ENCODE data around the gene OR10V1. TPM values are rescaled to one million over a fixed set of nuclear protein-coding genes. Genes with fewer than 3 reads are reported as not detected.

The OR10V1 gene
- total RNA-seq, 4 donors from 2014 or later, result not detected

GRCh38 chr11:59746111-59746510 lies 32.5 kb upstream of the OR10V1 start:
- TF ChIP-seq EP300 (IDR thresholded peaks at IDR 0.05; ENCODE audit: low read depth), result no peak
- no peak for TF ChIP-seq CTCF (IDR thresholded peaks at IDR 0.05)
- no peak for TF ChIP-seq POLR2AphosphoS5 (IDR thresholded peaks at IDR 0.05)
- TF ChIP-seq POLR2A (IDR thresholded peaks at IDR 0.05), result no peak
- 80% methylated on average over 1 to 2 of the region's 2 CpGs for WGBS, 2 donors (ENCODE audit: low coverage in 1 of 2)
- no peaks in the 10 kb centered on the region for H3K9me3 ChIP-seq
- no peaks in the 10 kb centered on the region for H3K36me3 ChIP-seq
- intact Hi-C loops (cut with DNase I; ENCODE audit: low total_unique reads), result no loop called here
- no peak for DNase-seq
- H3K4me3 ChIP-seq, result no peak overlapping the region
- H3K27ac ChIP-seq, result no peak overlapping the region
- no peaks in the 10 kb centered on the region for H3K27me3 ChIP-seq
- in situ Hi-C loops (cut with MboI; ENCODE audit: low pct_ligation_motif_present in 1 of 4, low pct_unique_long_range_greater_than_20kb in 1 of 4, low sequenced_read_pairs in 3 of 4), result no loop called here
- no peaks in the 10 kb centered on the region for H3K4me1 ChIP-seq

- H3K27me3 ChIP-seq, result no peaks in the 10 kb centered on the region
- H3K4me1 ChIP-seq, result no peaks in the 10 kb centered on the region
- intact Hi-C loops (cut with DNase I; ENCODE audit: low total_unique reads) (no loop called here), in situ Hi-C loops (cut with MboI; ENCODE audit: low pct_ligation_motif_present in 1 of 4, low pct_unique_long_range_greater_than_20kb in 1 of 4, low sequenced_read_pairs in 3 of 4) (no loop called here)
- no peak for TF ChIP-seq POLR2A (IDR thresholded peaks at IDR 0.05)
- TF ChIP-seq CTCF (IDR thresholded peaks at IDR 0.05), result no peak
- TF ChIP-seq POLR2AphosphoS5 (IDR thresholded peaks at IDR 0.05), result no peak
- no peak for TF ChIP-seq EP300 (IDR thresholded peaks at IDR 0.05; ENCODE audit: low read depth)
- WGBS, 2 donors (ENCODE audit: low coverage in 1 of 2), result 72 to 81% methylated on average over 2 of the region's 2 CpGs
- H3K9me3 ChIP-seq, result no peaks in the 10 kb centered on the region
- H3K4me3 ChIP-seq, result no peak overlapping the region
- no peaks in the 10 kb centered on the region for H3K36me3 ChIP-seq
- no peak for DNase-seq
- H3K27ac ChIP-seq, result no peak overlapping the region
These were observed 17.4 kb upstream of the OR10V1 start for GRCh38 chr11:59730896-59731565.

GRCh38 chr11:59729834-59730233 lies 16.2 kb upstream of the OR10V1 start:
- Histone ChIP-seq H3K36me3 (no peaks in the 10 kb centered on the region), H3K27me3 (no peaks in the 10 kb centered on the region), H3K4me1 (no peaks in the 10 kb centered on the region), H3K27ac (no peak overlapping the region), H3K9me3 (no peaks in the 10 kb centered on the region), H3K4me3 (no peak overlapping the region)
- in situ Hi-C loops (cut with MboI; ENCODE audit: low pct_ligation_motif_present in 1 of 4, low pct_unique_long_range_greater_than_20kb in 1 of 4, low sequenced_read_pairs in 3 of 4) (no loop called here), intact Hi-C loops (cut with DNase I; ENCODE audit: low total_unique reads) (no loop called here)
- TF ChIP-seq POLR2AphosphoS5 (IDR thresholded peaks at IDR 0.05), result no peak
- no peak for TF ChIP-seq CTCF (IDR thresholded peaks at IDR 0.05)
- no peak for TF ChIP-seq POLR2A (IDR thresholded peaks at IDR 0.05)
- no peak for TF ChIP-seq EP300 (IDR thresholded peaks at IDR 0.05; ENCODE audit: low read depth)
- WGBS, 2 donors (ENCODE audit: low coverage in 1 of 2), result 85 to 86% methylated on average over 5 of the region's 5 CpGs
- DNase-seq, result no peak

- H3K27me3 ChIP-seq, result no peaks in the 10 kb centered on the region
- intact Hi-C loops (cut with DNase I; ENCODE audit: low total_unique reads), result no loop called here
- no peaks in the 10 kb centered on the region for H3K9me3 ChIP-seq
- DNase-seq, result no peak
- H3K4me1 ChIP-seq, result no peaks in the 10 kb centered on the region
- TF ChIP-seq POLR2A (IDR thresholded peaks at IDR 0.05) (no peak), POLR2AphosphoS5 (IDR thresholded peaks at IDR 0.05) (no peak), EP300 (IDR thresholded peaks at IDR 0.05; ENCODE audit: low read depth) (no peak), CTCF (IDR thresholded peaks at IDR 0.05) (no peak)
- in situ Hi-C loops (cut with MboI; ENCODE audit: low pct_ligation_motif_present in 1 of 4, low pct_unique_long_range_greater_than_20kb in 1 of 4, low sequenced_read_pairs in 3 of 4), result no loop called here
- no peak overlapping the region for H3K4me3 ChIP-seq
- H3K36me3 ChIP-seq, result no peaks in the 10 kb centered on the region
- H3K27ac ChIP-seq, result no peak overlapping the region
- WGBS, 2 donors (ENCODE audit: low coverage in 1 of 2), result 63 to 71% methylated on average over 1 of the region's 1 CpG
These were observed 15.3 kb upstream of the OR10V1 start for GRCh38 chr11:59728913-59729312.

Data from transverse colon (tissue), 4 donors.